Measurements from ENCODE around the gene PLA2G6. TPM values are rescaled to one million over a fixed set of nuclear protein-coding genes. Genes with fewer than 3 reads are reported as not detected.

PLA2G6 gene
- total and polyA plus RNA-seq, 2 of the 13 experiments (the other 11 are each of a cell fraction or from before 2014, with no cell fraction given) = 4.8 to 11.5 TPM

- TF ChIP-seq NFATC3 (CRISPR knock-in tag; IDR thresholded peaks at IDR 0.05) (0 out of 2 replicates have a peak, but pooled peaks have one; percentile 40), PRPF4 (IDR thresholded peaks at IDR 0.05; ENCODE audit: low read depth, low read length, poor library complexity, severe bottlenecking) (no peak), ZC3H4 (CRISPR knock-in tag; IDR thresholded peaks at IDR 0.05; ENCODE audit: borderline replicate concordance) (no peak), SP4 (CRISPR knock-in tag; IDR thresholded peaks at IDR 0.05) (peak; percentile 68), ZNF678 (CRISPR knock-in tag; IDR thresholded peaks at IDR 0.05) (no peak), GTF2F1 (IDR thresholded peaks at IDR 0.05; ENCODE audit: low read length) (no peak), ZSCAN5A (CRISPR knock-in tag; IDR thresholded peaks at IDR 0.05; ENCODE audit: borderline replicate concordance) (no peak), SCMH1 (CRISPR knock-in tag; IDR thresholded peaks at IDR 0.05; ENCODE audit: borderline replicate concordance) (no peak), HHEX (CRISPR knock-in tag; IDR thresholded peaks at IDR 0.05) (no peak), CAMTA2 (CRISPR knock-in tag; IDR thresholded peaks at IDR 0.05; ENCODE audit: borderline replicate concordance) (no peak), SP2 (CRISPR knock-in tag; IDR thresholded peaks at IDR 0.05) (no peak), THAP7 (CRISPR knock-in tag; IDR thresholded peaks at IDR 0.05) (no peak), MNT (IDR thresholded peaks at IDR 0.05) (peak; percentile 71), ZBTB46 (CRISPR knock-in tag; IDR thresholded peaks at IDR 0.05; ENCODE audit: borderline replicate concordance) (no peak), ZNF121 (CRISPR knock-in tag; IDR thresholded peaks at IDR 0.05) (no peak; the same call in 1 of the 2 replicates), ZNF33A (CRISPR knock-in tag; IDR thresholded peaks at IDR 0.05; ENCODE audit: borderline replicate concordance) (no peak), ZNF18 (CRISPR knock-in tag; IDR thresholded peaks at IDR 0.05; ENCODE audit: insufficient replicate concordance) (peak; percentile 67), ARNTL (CRISPR knock-in tag; IDR thresholded peaks at IDR 0.05) (no peak), ATF2 (CRISPR knock-in tag; IDR thresholded peaks at IDR 0.05) (peak; percentile 93)
Observed at GRCh38 chr22:38177926-38178604, 3.6 kb downstream of the PLA2G6 start (continued).
